DLD1 (cell line): ENCODE measurements around the gene FEZ2.

ENCODE experiments used
- in situ Hi-C: cut with HindIII; loops from 2 replicates; pipeline ENCODE4 v1.10.0; 2017; ENCODE audit warnings: low sequenced_read_pairs

FEZ2 gene

GRCh38 chr2:36534275-36534799, 63.6 kb downstream of the FEZ2 start:
- in situ Hi-C loops, result no loop called here

DNA sequence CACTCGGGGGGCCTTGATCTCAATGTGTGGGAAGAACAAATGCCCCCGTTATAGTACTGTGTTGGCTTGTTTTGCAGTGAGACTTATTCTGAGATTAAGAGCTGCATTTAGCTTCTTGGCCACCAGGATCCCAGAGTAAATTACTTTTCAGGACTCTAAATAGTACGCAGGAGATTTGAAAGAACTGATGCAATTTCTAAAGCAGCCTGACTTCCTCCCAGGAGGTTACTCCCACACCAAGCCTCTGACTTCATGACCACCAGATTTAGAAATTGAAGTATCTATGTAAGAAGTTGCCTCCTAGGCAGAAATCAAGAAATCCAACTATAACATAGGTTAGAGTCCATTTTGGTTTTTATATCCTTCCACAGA, 67.0 kb downstream of the FEZ2 start:
- in situ Hi-C loops, result no loop called here

DNA sequence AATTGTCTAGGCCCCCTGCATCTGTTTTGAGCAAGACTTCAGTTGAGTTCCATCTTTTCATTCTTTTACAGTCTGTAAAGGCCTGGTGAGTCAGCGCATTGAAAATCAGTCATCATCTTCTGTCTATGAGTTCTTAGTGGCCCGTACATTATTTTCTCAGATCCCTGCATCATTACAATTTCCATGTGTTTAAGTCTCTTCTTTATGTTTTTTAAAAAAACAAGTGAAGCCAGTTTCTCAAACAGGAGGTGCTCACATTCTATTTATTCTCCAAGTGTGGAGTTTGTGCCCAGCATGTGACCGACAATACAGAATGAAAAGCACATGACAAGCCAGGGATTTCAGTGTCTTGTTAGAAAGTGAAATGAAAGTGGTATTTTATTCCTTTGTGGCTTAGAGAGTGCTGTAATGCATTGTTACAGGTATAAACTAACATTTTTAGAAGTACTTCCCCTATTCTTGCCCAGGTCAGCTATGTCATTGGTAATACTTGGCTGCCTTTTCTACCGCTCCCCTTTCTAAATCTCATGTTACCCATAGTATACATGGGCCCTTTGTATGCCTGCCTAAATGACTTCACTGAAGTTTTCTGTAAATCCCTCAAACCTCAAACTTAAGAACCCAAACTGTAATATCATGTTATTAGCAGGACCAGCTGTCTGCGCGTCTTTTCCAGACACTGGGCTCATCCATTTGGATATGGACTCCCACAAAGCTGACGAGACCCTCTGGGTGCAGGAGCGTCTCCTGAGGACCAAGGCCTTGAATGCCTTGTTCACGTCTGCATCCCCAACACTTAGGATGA, 67.6 kb downstream of the FEZ2 start:
- in situ Hi-C loops, result no loop called here

DNA sequence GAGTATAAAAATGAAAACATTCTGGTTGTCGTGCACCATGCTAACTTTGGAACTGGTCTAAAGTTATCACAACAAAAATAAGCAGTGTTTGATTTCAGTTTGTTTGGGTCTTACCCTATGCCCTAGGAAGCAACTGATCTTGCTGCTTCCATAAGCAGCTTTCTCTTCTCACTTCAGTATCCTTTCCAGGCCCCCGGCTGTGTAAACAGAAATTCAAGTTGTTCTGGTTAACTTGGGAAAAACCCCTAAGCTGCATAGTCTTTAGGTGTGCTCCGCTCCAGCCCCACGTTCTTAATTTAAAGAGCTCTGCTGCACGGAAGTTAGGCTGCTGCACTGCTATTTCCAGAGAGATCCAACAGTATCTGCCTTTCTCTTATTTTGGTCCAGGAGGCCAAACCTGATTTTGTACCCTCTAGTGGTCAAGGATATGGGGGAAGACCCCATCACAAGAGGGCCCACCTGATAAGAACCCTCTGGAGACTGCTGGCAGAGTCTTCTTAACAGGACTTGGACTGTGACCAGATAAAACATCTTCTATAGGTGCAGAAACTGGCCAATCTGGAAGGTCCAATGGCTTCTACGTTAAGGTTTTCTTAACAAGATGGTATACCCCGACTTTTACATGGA, 69.1 kb downstream of the FEZ2 start:
- in situ Hi-C loops, result no loop called here

DNA sequence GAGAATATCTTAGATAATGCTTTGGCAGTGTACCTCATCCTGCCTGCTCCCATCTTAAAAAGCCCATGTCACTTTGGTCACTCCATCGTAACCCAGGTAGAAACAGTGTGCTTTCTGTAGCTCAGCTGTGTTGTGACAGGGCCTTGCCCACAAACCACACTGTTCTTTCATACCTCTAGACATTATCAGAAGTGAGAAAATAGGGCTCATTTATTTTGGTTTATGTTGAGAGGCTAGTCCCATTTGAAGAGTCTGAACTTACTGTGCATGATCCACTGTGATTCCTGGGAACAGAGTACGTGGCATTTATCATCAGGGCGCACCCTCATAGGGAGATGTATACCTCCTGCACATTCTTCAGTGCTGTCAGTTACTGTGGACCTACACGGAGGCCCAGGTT, 69.7 kb downstream of the FEZ2 start:
- in situ Hi-C loops, result no loop called here

DNA sequence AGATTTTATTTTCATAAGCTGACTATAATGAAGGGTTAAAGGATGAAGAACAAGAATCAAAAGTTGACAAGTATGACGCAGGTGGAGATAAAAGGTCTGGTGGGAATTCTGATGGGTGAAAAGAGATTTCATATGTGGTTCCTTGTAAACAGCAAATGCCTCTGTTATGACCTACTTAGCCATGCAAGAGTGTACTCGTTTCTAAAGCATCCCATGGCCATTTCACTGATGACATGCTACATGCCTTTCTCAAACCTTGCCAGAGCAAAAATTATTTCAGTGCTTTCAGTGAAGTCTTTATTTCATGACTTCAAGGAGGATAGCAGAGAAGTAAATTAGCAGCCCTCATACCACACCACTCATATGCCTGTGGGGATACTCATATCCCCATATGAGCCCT, 71.7 kb downstream of the FEZ2 start:
- in situ Hi-C loops, result no loop called here

DNA sequence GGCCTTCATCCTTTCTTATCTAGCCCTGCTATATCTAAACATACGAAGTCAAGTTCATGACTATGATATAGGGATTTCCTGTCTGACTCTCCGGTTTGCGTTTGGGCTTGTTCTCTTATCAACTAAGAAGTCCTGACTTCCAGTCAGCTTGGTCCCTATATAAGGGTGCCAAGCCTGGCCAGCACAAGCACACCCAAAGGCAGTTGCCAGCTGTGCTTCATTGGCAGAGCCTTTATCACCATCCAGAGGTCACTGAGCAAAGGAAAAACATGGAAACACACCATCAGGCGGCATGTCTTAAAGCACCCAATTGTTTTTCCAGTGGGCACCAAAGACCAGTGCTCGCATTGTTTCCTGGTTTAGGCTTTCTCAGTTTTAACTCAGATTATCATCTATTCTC, 72.7 kb downstream of the FEZ2 start:
- in situ Hi-C loops, result no loop called here

DNA sequence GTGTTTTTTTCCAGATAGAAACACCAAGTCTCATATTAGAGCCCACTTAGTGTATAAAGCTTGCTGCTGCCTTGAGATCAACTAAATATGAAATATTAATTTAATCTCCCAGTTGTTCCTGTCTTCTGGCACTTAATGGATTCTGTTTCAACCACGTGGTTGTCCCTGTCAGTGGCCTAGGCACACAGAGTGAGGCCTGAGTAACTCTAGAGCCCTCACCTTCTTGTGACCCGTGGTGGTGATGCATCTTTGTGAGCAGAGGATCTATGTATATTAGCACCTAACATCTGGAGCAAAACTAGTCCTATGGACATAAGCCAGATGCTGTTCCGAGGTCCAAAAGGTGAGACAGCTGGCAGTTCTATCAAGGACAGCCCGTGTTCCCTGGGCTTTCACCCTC, 74.8 kb downstream of the FEZ2 start:
- in situ Hi-C loops, result no loop called here

- in situ Hi-C loops, result no loop called here
Observed at GRCh38 chr2:36520431-36520830, 77.5 kb downstream of the FEZ2 start.

GRCh38 chr2:36516136-36516870, 81.7 kb downstream of the FEZ2 start:
- in situ Hi-C loops, result no loop called here

DNA sequence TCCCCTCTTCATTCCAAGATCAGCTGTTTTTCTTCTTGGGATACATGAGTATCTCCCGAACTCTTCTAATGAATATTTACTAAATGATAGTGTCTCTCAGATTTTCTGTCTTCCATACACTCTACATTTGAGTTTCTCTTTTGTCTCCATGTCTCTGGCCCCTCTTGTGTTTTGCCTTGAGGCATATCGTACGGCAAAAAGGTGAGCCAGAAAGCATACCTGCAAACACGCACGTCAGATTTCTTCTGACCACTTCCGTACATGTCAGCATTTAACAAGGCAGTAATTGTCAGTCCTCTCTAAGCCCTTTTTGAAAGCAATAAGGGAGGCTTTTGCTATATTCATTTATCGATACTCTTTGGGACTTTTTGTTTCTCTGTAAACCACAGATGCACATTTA, 82.4 kb downstream of the FEZ2 start:
- in situ Hi-C loops, result no loop called here

- in situ Hi-C loops, result no loop called here
Observed at GRCh38 chr2:36513661-36514060, 84.3 kb downstream of the FEZ2 start.

- in situ Hi-C loops, result no loop called here
Observed at GRCh38 chr2:36512705-36513104, 85.3 kb downstream of the FEZ2 start.

DNA sequence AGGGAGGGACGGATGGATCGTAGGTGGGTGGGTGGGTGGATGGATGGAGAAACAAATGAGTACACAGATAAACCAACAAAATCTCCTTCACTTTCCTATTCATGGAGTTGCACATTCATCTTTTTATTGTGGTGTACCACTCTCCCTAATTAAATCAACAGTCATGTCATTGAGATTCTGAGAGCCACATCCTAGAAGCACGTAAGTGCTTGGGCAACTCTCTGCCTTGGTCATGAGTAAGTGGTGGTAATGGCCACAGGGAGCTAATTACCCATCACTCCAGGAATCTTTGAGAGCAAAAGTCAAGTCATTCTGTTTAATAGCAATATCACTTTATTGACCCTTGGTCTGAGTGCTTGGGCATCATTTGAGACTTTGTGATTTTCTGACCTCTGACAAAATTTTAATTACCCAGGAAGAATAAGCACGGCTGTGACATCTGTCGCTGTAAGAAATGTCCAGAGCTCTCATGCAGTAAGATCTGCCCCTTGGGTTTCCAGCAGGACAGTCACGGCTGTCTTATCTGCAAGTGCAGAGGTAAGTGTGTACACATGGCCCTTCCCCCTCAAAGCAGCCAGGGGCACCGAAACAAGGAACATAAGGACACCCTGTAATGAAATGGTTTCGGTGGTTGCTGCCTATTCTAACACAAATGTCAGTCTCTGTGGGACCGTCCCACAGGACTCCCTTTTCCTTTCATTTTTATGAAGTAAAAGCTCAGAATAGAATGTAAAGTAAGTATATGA, 85.9 kb downstream of the FEZ2 start:
- in situ Hi-C loops, result no loop called here

DNA sequence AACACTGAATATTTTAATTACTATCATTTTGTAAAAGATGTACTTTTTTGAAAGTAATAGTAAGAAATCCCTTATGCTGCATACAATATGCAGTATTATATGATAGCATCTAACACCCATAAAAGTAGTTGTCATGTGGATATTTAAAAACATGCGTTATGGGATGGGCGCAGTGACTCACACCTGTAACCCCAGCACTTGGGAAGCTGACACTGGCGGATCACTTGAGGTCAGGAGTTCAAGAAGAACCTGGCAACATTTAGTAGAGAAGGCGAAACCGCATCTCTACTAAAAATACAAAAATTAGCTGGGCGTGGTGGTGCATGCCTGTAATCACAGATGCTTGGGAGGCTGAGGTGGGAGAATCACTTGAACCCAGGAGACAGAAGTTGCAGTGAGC, 88.9 kb downstream of the FEZ2 start:
- in situ Hi-C loops, result no loop called here

DNA sequence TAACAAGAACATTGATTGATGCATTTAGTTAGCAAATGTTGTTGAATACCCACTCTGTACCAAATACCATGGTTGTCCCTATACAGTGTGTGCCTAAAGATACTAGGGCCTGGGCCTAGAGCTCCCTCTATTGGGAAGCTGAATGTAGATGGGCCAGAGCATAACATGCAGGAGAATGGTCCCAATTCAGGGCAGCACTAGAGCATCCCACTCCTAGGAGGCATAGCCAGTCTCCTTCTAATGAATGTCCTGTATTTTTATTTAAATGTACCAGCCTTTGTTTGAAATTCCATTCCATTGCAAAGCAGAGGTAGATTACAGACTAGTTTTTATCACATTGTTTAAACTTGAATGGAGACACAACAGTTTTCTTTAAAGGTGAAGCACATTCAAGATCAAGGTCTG, 90.6 kb downstream of the FEZ2 start:
- in situ Hi-C loops, result no loop called here
